Germinal center (tissue), 1 donor: ENCODE results near the gene ZNF24.

Experiments
- DNase-seq: peaks from one replicate; pipeline ENCODE4 v3.0.0; 2012; ENCODE audit warnings: mixed read lengths, low spot score

The ZNF24 gene

DNA sequence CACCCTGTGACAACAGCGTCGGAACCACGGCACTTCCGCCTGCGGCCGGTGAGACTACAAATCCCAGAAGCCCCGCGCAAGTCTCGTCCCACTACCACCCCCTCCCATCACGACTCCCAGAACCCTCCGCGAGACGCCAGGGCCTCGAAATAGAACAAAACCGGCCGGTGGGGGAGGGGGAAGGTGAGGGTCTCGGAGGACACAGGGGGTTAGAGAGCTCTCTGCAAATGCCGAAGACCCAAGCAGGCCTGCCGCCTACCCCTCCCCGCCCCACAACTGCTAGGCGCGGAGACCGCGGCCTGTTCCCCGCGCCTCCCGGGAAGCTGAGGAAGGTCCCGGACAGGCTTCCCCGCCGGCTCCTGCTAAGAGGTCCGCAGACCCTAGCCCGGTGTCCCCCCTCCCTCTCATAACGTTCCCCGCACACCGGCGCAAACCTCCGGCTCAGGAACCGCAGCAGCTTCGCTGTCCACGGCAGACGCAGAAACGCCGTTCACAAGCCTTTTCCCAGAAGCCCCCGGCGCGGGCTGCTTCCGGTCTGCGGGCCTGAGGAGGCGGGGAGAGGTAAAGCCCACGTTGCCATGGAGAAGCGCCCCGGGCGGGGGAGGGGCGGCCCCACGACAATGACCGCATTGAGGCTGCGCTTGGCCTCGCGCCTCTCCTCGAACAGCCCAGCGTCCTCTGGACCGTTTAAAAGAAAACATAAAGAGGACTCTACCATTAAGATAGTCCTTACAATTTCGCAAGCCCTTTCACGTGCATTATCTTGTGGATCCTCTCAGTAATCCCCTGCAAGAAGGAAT lies at the start of gene ZNF24:
TSS of gene ZNF24 (minus strand) at position 485 of the 800 bp plus-strand sequence. CDS start 3,770 bp downstream, outside the sequence.
- DNase-seq = peak; percentile 96

DNA sequence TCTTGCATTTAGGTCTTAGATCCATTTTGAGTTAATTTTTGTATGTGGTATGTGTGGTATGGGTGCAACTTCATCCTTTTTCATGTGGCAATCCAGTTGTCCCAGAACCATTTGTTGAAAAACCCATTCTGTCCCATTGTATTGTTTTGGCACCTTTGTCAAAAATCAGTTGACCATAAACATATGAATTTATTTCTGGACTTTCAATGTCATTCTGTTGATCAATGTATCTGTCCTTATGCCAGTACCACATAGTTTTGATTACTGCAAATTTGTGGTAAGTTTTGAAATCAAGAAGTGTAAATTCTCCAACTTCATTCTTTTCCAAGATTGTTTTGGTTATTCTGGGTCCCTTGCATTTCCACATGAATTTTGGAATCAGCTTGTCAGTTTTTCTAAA lies 49.5 kb upstream of the ZNF24 start:
- DNase-seq = no peak

DNA sequence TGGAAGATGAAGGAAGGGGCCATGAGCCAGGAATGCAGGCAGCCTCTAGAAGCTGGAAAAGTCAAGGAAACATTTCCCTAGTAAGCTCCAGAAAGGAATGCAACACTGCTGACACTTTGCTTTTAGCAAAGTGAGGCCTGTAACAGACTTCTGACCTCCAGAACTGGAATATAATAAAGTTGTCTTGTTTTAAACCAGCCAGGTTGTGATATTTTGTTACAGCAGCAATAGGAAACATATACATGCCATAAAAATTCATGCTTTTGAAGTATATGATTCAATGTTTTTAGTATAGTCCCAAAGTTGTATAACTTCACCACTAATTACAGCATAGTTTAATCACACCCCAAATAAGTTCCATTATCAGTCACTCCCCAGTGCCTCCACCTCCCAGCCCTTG lies 48.2 kb upstream of the ZNF24 start:
- DNase-seq = no peak

DNA sequence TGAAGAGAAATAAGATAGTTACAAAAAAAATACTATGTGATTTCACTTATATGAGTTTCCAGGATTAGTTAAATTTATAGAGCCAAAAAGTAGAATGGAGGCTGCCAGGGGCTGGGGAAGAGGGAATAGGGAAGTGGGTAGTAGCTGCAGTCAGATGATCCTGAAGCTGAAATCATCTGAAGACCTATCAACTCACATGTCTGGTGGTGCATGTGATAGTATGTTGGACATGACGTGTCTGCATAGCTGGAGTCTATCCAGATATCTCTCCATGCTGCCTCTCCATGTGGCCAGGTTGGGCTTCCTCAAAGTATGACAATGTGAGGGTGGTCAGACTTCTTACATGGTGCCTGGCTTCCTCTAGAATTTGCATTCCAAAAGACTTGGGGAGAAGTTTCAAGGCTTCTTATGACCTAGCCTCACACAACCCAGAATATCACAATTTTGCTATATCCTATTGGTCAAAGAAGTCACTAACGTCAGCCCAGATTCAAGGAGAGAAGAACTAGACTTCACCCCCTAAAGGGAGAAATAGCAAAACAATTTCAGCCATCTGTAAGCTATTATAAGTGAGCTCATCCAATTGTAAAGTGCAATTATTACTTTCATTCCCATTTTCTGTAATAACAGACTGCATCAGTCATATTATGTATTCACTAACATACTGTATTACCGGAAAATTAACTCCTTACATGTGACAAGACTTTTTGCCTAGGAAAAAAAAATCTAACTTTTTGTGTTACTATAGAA lies 46.9 kb upstream of the ZNF24 start:
- no peak for DNase-seq

DNA sequence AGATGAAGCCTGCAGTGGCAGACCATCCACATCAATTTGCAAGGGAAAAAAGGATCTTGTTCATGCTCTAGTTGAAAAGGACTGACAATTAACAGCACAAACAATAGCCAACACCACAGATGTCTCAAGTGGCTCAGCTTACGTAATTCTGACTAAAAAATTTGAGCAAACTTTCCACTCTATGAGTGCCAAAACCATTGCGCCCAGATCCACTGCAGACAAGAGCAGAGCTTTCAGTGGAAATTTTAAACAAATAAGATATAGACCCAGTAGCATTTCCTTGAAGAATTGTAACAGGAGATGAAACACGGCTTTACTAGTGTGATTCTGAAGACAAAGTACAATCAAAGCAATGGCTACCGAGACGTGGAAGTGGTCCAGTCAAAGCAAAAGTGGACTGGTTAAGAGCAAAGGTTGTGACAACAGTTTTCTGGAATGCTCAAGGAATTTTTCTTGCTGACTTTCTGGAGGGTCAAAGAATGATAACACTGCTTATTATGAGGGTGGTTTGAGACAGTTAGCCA lies 44.9 kb upstream of the ZNF24 start:
- DNase-seq = no peak

GRCh38 chr18:35387152-35387571 lies 42.9 kb upstream of the ZNF24 start:
- no peak for DNase-seq

DNA sequence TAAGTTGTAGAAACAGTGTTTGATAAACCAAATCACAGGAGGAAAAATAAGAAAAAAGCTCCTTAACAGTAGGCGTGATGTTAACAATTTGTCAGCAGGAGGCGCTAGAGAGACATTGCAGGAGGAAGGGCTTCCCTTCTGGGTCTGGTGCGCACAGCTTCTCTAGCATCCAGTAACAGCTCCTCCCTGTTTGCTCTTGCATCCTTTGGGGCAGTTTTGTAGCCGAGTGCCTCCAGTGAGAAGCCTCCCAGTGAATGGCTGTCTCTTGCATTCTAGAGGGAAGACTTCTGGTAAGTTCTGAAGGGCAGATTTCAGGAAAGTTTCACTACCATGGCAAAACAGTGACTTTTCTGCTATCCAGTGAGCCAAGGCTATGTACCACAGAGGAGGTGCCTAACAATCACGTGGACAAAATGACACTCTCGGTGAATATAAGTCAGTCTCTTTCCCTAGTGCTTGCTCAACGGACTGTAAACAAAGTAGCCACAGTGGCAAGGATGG lies 42.4 kb upstream of the ZNF24 start:
- peak; percentile 78 for DNase-seq

DNA sequence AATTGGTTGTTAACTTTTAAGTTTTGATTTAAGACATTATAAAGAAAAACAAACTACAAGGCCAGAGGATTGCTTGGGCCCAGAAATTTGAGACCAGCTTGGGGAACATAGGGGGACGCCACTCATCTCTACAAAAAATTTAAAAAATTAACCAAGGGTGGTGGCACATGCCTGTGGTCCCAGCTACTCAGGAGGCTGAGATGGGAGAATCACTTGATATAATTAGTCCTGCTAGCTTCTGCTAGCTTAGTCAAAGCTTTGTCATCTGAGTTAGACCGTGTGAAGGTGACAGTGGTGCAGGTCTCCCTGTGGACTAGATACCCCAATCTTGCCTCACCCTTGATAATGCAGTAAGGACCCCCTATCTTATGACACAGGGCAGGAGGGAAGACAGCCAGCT lies 38.9 kb upstream of the ZNF24 start:
- no peak for DNase-seq

- no peak for DNase-seq
Measured at GRCh38 chr18:35379421-35379820, 35.2 kb upstream of the ZNF24 start.

DNA sequence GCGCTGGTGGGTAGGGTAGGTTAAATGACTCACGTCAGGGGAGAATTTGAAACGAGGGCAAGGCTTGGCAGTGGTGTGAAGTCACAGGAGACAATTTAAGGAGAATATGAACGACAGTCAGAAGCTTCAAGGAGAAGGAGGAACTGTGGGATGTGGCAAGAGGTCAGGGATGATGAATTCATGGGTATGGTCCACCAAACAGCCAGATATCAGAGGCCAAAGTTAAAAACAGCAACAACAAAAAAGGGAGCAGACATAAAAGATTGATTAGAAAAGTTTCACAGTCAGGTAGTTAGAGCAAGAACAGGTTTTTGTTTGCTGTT lies 34.3 kb upstream of the ZNF24 start:
- no peak for DNase-seq

DNA sequence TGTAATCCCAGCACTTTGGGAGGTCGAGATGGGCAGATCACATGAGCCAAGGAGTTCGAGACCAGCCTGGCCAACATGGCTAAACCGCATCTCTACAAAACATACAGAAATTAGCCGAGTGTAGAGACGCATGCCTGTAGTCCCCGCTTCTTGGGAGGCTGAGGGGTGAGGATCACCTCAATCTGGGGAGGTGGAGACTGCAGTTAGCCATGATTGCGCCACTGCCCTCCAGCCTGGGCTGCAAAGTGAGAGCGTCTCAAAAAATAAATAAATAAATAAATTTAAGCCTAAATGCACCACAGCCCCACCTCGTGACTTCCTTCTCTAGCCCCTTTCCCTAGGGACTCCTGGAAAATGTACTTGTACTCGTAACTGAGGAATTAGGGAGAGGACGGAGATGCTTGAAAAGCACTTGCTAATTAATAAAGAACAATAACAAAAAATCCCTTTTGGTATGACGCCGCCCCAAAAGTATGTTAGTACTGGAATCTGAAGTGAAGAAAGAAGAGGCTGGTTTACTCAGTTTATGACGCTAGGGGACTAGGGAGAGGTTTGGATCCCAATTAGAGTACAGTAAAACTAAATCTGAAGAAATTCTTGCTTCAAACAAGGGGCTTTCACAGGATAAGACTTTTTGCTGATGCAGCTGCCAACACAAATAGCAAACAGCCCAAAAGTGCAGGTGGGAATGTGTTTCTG lies 33.8 kb upstream of the ZNF24 start:
- DNase-seq = no peak

DNA sequence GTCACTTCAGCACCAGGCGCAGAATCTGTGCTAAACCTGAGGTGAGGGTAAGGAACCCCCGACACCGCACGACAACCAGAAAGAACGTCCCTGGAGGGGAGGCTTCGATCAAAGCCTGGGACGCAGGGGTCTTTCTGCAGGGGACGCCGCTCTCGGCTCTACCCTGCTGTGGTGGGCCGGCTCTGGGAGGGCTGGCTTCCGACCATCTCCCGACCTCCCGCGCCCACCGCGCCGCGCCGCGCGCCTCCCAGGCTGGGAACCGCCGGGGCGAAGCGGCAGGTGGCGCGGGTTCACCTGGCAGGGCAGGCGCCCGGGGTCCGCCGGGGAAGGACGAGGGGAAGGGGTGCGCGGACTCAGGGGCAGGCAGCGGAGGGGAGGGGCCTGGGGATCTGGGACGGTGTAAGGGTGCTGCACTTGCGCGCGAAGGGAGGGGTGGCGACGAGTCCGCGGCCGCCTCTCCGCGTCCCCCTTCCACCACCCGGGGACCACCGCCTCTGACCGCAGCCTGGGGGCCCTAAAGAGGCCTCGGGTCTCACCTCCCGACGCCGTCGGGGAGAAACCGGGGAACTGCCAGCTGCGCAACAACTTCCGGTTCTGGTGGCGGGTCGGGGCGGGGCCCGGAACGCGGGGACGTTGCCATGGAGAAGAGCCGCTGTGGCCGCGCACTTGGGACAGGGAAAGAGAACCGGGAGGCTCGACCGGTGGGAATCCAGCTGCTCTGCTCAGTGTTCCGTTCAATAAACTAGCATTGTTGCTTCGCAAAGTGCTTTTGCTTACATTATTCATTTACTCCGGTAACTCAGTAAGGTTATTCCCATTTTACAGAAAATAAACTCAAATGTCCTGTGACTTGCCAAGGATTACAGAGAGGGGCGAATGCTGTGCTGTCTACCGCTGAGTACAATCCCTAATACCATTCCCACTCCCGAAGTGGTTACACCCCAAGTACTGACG lies 32.8 kb upstream of the ZNF24 start, which contains the start of gene ZNF396:
TSS of gene ZNF396 (minus strand) at position 596 of the 954 bp plus-strand sequence. CDS start 3,045 bp downstream, outside the sequence.
- peak; percentile 75 for DNase-seq

- peak; percentile 53 for DNase-seq
Measured at GRCh38 chr18:35376393-35376741, 32.1 kb upstream of the ZNF24 start.

- no peak for DNase-seq
Measured at GRCh38 chr18:35374708-35375107, 30.5 kb upstream of the ZNF24 start.

- DNase-seq = no peak
Measured at GRCh38 chr18:35371412-35372195, 27.4 kb upstream of the ZNF24 start.

GRCh38 chr18:35369126-35369525 lies 24.9 kb upstream of the ZNF24 start:
- DNase-seq = no peak

- DNase-seq = no peak
Measured at GRCh38 chr18:35368595-35368994, 24.4 kb upstream of the ZNF24 start.

- no peak for DNase-seq
Measured at GRCh38 chr18:35362531-35362930, 18.3 kb upstream of the ZNF24 start.

DNA sequence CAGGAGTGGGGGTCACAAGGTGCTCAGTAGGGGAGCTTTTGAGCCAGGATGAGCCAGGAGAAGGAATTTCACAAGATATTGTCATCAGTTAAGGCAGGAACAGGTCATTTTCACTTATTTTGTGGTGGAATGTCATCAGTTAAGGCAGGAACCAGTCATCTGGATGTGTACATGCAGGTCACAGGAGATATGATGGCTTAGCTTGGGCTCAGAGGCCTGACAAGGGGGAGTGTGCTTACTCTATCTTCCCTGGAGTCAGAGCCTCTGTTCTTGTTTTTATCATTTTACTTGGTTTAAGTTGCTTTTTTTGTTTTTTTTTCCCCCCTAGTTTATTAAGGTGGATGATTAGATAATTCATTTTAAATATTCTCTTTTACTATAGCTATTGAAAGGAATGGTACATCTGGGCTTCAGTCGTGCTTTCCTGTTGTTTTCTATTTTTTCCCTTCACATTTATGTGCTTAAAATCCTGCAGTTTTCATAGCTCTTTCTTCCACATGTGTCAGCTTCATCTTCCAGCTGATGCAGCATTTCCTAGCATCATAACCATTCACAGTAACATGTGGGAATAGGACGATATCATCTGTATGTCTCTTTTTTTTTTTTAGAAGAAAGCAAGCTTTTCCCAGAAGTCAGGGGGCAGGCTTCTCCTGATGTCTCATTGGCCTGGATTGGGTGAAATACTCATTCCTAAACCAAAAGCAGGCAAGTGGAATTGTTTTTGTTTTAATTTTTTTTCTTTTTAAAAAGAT lies 17.5 kb upstream of the ZNF24 start:
- no peak for DNase-seq

- DNase-seq = peak; percentile 76
Measured at GRCh38 chr18:35355140-35355618, 11.0 kb upstream of the ZNF24 start.
